Retinal pigment epithelial cell (primary cell): ENCODE measurements around the gene FANCF.

Experiments
- DNase-seq: peaks from one replicate; pipeline ENCODE4 v3.0.0-alpha.2; 2010; ENCODE audit warnings: low read depth
- H3K4me3 ChIP-seq: 2 replicates; pipeline ENCODE4 v1.5.1; 2011; ENCODE audit warnings: mild to moderate bottlenecking, low read length, control low read depth, moderate library complexity
- CTCF ChIP-seq: conservative IDR thresholded peaks from 2 replicates; pipeline ENCODE4 v1.5.1; 2011; ENCODE audit warnings: low read depth, low read length, control low read depth, inconsistent platforms

FANCF gene

DNA sequence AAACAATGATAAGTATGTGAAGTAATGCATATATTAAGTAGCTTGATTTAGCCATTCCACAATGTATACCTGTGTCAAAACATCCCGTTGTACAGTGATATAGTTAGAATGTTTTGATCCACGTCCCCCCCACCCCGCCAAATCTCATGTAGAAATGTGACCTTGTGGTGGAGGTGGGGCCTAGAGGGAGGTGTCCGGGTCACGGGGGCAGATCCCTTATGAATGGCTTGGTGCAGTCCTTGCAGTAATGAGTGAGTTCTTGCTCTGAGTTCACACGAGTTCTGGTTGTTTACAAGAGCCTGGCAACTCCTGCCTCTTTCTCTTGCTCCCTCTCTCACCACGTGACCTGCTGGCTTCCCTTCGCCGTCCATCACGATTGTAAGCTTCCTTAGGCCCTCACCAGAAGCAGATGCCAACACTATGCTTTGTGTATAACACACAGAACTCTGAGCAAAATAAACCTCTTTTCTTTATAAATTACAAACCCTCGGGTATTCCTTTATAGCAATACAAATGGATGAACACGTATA, 41.6 kb downstream of the FANCF start:
- no peak for DNase-seq
- no peak for TF ChIP-seq CTCF
- no peak overlapping the region for H3K4me3 ChIP-seq

DNA sequence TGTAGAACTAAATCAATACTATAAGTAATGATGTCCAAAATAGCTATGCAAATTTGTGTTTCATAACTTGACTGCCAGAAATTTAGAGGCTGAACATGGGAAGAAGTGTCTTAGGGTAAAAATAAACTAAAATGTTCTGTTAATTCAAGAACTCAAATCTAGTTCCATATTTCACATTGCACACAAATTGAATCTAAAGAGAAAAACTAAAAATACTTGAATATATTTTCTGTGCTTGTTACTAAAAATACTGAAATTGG, 43.5 kb downstream of the FANCF start:
- no peak for TF ChIP-seq CTCF
- DNase-seq: no peak
- H3K4me3 ChIP-seq: no peak overlapping the region

DNA sequence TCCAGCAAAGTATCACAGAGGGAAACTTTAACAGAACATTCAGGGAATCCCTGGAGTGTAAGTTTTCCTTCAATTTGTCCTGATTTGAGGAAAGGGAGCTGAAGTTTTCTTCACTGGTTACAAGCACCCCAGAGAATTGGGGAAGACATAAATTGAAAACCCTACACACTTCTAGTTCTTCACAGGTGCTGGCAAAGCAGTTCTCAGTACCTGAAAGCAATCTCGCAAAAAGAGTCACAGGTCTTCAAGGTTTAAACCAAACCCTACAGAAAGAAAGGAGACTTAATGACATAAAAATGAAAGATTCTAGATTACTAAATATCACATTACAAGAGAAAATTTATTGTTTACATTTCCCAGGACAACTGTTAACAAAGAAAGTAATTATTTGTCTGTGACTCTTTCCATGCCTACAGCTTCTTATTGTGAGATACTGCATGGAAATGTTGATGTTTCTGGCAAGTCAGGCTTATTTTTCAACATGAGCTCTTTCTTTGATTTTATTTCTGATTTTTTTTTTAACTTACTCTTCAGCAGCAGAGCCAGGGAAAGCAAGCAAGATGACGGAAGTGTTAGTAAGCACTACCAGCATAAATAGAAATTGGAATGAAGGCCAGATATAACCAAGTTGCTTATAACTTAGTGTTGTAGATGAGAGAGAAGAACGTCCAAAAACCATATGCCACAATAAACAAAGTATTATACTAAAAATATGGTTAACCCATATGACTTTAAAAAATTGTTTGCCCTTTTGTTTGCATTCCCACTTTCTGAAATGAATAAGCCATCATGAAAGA, 44.1 kb downstream of the FANCF start:
- TF ChIP-seq CTCF: no peak
- no peak for DNase-seq

DNA sequence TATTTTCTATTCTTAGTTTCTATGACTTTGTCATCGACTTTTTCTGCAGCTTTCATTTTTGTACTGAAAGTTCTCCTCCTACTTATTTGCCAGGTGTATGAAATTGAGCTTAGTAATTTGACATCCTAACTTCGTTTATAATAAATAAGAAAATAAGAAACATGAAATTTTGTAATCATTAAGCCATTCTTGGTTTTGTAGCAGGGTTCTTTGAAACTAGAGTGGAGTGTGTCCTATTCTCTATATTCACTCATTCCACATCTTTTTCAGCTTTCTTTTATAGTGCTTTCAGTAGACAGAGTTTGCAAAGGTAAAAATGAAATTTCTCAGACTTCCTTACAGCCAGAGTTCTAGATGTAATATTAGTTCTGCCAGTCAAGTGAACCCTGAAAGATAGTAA, 47.8 kb downstream of the FANCF start:
- no peak for DNase-seq
- no peak overlapping the region for H3K4me3 ChIP-seq
- no peak for TF ChIP-seq CTCF

More for the DNA sequence above, 44.1 kb downstream of the FANCF start:
- H3K4me3 ChIP-seq: no peak overlapping the region
